ENCODE results near the gene TMEM108.

Gene TMEM108

GRCh38 chr3:133424937-133425869 is 387.0 kb downstream of the TMEM108 start:
- peak; percentile 80 for FAIRE-seq
- no peak for TF ChIP-seq SPI1 (IDR thresholded peaks at IDR 0.05; ENCODE audit: low read depth, low read length)
- no peak for TF ChIP-seq PAX5 (IDR thresholded peaks at IDR 0.05; ENCODE audit: insufficient read depth, low read length, severe bottlenecking)
- TF ChIP-seq TAF1 (IDR thresholded peaks at IDR 0.05; ENCODE audit: low read depth, low read length), result no peak
- TF ChIP-seq POLR2A (IDR thresholded peaks at IDR 0.05; ENCODE audit: low read depth, low read length), result peak; percentile 88
- TF ChIP-seq POLR2AphosphoS5 (IDR thresholded peaks at IDR 0.05; ENCODE audit: low read depth, low read length), result peak; percentile 82
- DNase-seq (ENCODE audit: insufficient read length, low spot score), result no peak

GRCh38 chr3:133425898-133426297 is 387.7 kb downstream of the TMEM108 start:
- DNase-seq (ENCODE audit: insufficient read length, low spot score), result no peak
- peak; percentile 20 for FAIRE-seq
- no peak for TF ChIP-seq PAX5 (IDR thresholded peaks at IDR 0.05; ENCODE audit: insufficient read depth, low read length, severe bottlenecking)
- no peak for TF ChIP-seq TAF1 (IDR thresholded peaks at IDR 0.05; ENCODE audit: low read depth, low read length)
- no peak for TF ChIP-seq POLR2A (IDR thresholded peaks at IDR 0.05; ENCODE audit: low read depth, low read length)
- no peak for TF ChIP-seq SPI1 (IDR thresholded peaks at IDR 0.05; ENCODE audit: low read depth, low read length)
- TF ChIP-seq POLR2AphosphoS5 (IDR thresholded peaks at IDR 0.05; ENCODE audit: low read depth, low read length), result no peak
- TF ChIP-seq POU2F2 (IDR thresholded peaks at IDR 0.05; ENCODE audit: low read depth, low read length), result no peak

GRCh38 chr3:133426721-133427120 is 388.5 kb downstream of the TMEM108 start:
- TF ChIP-seq PAX5 (IDR thresholded peaks at IDR 0.05; ENCODE audit: insufficient read depth, low read length, severe bottlenecking) (no peak), TAF1 (IDR thresholded peaks at IDR 0.05; ENCODE audit: low read depth, low read length) (no peak), POLR2AphosphoS5 (IDR thresholded peaks at IDR 0.05; ENCODE audit: low read depth, low read length) (no peak), POLR2A (IDR thresholded peaks at IDR 0.05; ENCODE audit: low read depth, low read length) (no peak), POU2F2 (IDR thresholded peaks at IDR 0.05; ENCODE audit: low read depth, low read length) (no peak), SPI1 (IDR thresholded peaks at IDR 0.05; ENCODE audit: low read depth, low read length) (no peak)
- DNase-seq (ENCODE audit: insufficient read length, low spot score) (no peak), FAIRE-seq (no peak)

GRCh38 chr3:133428552-133428951 is 390.4 kb downstream of the TMEM108 start:
- TF ChIP-seq SPI1 (IDR thresholded peaks at IDR 0.05; ENCODE audit: low read depth, low read length), result no peak
- TF ChIP-seq POU2F2 (IDR thresholded peaks at IDR 0.05; ENCODE audit: low read depth, low read length), result no peak
- TF ChIP-seq POLR2A (IDR thresholded peaks at IDR 0.05; ENCODE audit: low read depth, low read length), result no peak
- no peak for TF ChIP-seq POLR2AphosphoS5 (IDR thresholded peaks at IDR 0.05; ENCODE audit: low read depth, low read length)
- no peak for TF ChIP-seq PAX5 (IDR thresholded peaks at IDR 0.05; ENCODE audit: insufficient read depth, low read length, severe bottlenecking)
- TF ChIP-seq TAF1 (IDR thresholded peaks at IDR 0.05; ENCODE audit: low read depth, low read length), result no peak
- DNase-seq (ENCODE audit: insufficient read length, low spot score) (no peak), FAIRE-seq (no peak)

GRCh38 chr3:133429063-133429462 is 390.9 kb downstream of the TMEM108 start:
- TF ChIP-seq SPI1 (IDR thresholded peaks at IDR 0.05; ENCODE audit: low read depth, low read length) (no peak), POLR2A (IDR thresholded peaks at IDR 0.05; ENCODE audit: low read depth, low read length) (no peak), POU2F2 (IDR thresholded peaks at IDR 0.05; ENCODE audit: low read depth, low read length) (no peak), TAF1 (IDR thresholded peaks at IDR 0.05; ENCODE audit: low read depth, low read length) (no peak), PAX5 (IDR thresholded peaks at IDR 0.05; ENCODE audit: insufficient read depth, low read length, severe bottlenecking) (no peak), POLR2AphosphoS5 (IDR thresholded peaks at IDR 0.05; ENCODE audit: low read depth, low read length) (no peak)

DNA sequence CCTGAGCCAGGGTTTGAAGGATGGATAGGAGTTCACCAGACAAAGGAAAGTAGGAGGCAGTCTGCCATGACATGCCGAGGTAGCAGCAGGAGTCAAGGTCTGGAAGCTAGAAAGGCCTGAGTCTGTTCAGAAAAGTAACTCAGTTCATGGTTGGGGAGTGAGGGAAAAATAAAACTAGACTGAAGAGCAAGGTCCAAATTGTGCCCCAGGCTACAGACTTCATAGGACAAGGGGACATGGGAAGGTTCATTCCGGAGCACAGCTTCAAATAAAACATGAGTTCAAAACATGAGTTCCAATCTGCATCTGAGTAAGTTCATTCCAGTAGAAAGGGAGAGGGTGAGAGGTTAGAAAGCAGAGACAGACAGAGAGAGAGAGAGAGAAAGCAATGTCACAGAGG is 401.4 kb downstream of the TMEM108 start:
- TF ChIP-seq POLR2AphosphoS5 (IDR thresholded peaks at IDR 0.05; ENCODE audit: low read depth, low read length) (no peak), POLR2A (IDR thresholded peaks at IDR 0.05; ENCODE audit: low read depth, low read length) (no peak), TAF1 (IDR thresholded peaks at IDR 0.05; ENCODE audit: low read depth, low read length) (no peak), PAX5 (IDR thresholded peaks at IDR 0.05; ENCODE audit: insufficient read depth, low read length, severe bottlenecking) (no peak), POU2F2 (IDR thresholded peaks at IDR 0.05; ENCODE audit: low read depth, low read length) (no peak), SPI1 (IDR thresholded peaks at IDR 0.05; ENCODE audit: low read depth, low read length) (no peak)
- no peak for FAIRE-seq
- no peak for DNase-seq (ENCODE audit: insufficient read length, low spot score)

More at GRCh38 chr3:133429063-133429462, 390.9 kb downstream of the TMEM108 start:
- no peak for DNase-seq (ENCODE audit: insufficient read length, low spot score)
- no peak for FAIRE-seq

- DNase-seq (ENCODE audit: insufficient read length, low spot score) (no peak), FAIRE-seq (no peak)
- TF ChIP-seq SPI1 (IDR thresholded peaks at IDR 0.05; ENCODE audit: low read depth, low read length) (no peak), POU2F2 (IDR thresholded peaks at IDR 0.05; ENCODE audit: low read depth, low read length) (no peak), POLR2AphosphoS5 (IDR thresholded peaks at IDR 0.05; ENCODE audit: low read depth, low read length) (no peak), POLR2A (IDR thresholded peaks at IDR 0.05; ENCODE audit: low read depth, low read length) (no peak), TAF1 (IDR thresholded peaks at IDR 0.05; ENCODE audit: low read depth, low read length) (no peak), PAX5 (IDR thresholded peaks at IDR 0.05; ENCODE audit: insufficient read depth, low read length, severe bottlenecking) (no peak)
Measured at GRCh38 chr3:133440652-133441051, 402.5 kb downstream of the TMEM108 start.

GRCh38 chr3:133441867-133442270 is 403.7 kb downstream of the TMEM108 start:
- TF ChIP-seq TAF1 (IDR thresholded peaks at IDR 0.05; ENCODE audit: low read depth, low read length) (no peak), POU2F2 (IDR thresholded peaks at IDR 0.05; ENCODE audit: low read depth, low read length) (no peak)
- no peak for DNase-seq (ENCODE audit: insufficient read length, low spot score)
- peak; percentile 74 for FAIRE-seq

DNA sequence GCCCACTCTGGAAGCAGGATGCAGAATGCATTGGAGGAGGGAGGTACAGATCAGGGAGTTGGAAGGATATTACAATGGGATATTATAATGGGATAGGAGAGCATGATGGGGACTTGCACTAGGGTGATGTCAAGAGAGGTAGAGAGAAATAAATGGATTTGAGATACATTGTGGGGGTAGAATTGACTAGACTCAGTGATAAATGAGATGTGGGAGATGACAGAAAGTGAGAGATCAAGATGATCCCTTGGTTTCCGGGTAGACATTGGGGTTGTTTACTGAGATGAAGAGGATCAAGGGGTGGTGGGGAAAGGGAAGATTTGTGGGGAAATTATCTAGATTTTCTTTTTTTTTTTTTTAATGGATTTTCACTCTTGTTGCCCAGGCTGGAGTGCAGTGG is 404.3 kb downstream of the TMEM108 start:
- FAIRE-seq (no peak), DNase-seq (ENCODE audit: insufficient read length, low spot score) (no peak)
- TF ChIP-seq TAF1 (IDR thresholded peaks at IDR 0.05; ENCODE audit: low read depth, low read length) (no peak), SPI1 (IDR thresholded peaks at IDR 0.05; ENCODE audit: low read depth, low read length) (no peak), POLR2AphosphoS5 (IDR thresholded peaks at IDR 0.05; ENCODE audit: low read depth, low read length) (no peak), PAX5 (IDR thresholded peaks at IDR 0.05; ENCODE audit: insufficient read depth, low read length, severe bottlenecking) (no peak), POLR2A (IDR thresholded peaks at IDR 0.05; ENCODE audit: low read depth, low read length) (no peak), POU2F2 (IDR thresholded peaks at IDR 0.05; ENCODE audit: low read depth, low read length) (no peak)
